ENCODE data around the gene PIAS4.

PIAS4 gene

DNA sequence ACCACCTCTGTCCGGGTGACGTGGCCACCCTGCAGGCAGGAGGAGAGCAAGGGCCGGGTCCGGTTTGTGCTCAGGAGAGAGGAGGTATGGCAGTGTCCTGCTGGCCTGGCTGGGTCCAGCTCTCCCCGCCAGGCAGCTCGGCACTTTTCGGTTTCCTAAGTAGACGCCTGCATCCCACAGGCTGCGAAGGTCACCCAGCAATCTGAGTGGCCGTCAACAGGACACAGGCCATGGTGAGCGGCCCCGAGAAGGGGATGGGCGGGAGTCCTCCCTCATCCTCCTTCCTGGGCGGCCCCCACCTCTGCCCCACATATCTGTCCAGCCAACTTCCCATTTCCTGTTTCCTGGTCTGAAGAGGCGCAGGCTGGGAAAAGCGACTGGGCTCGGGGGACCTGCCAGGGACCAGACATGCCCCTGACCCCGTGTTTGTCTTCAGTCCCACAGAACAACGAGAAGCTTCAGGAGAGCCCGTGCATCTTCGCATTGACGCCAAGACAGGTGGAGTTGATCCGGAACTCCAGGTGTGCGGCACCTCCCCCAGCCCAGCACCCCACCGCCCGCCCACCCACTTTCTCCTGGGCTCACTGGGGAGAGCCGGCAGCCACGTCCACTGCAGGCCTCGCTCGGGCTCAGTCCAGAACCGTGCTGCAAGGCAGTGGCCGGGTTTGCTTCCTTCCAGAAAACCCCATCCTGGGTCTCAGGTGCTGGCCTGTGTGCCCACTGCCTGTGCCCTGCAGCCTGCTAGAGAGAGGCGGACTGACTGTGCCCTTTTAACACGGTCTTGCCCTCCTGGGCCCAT, 16.3 kb downstream of the PIAS4 start:
- no peak for DNase-seq (ENCODE audit: low spot score)

DNA sequence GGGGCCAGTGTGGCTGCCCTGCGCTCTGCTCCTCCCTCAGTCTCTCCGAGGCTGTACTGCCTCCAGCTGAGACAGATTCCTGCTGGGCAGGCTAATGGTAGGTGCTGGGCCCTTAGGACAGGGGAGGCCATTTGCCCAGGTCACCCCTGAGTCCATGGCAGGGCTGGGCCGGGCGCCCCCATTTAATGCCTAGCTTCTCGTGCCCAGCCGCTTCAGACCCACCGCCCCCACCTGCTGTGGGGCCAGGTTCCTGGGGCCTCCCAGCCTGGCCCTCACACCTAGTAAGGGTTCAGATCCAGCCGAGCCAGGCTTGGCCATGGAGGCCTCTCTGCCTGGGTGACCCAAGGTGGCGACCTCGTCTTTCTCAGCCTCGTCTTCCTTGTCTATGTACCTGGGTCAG, 17.8 kb downstream of the PIAS4 start:
- DNase-seq (ENCODE audit: low spot score): no peak

GRCh38 chr19:4027146-4027545, 19.6 kb downstream of the PIAS4 start:
- no peak for DNase-seq (ENCODE audit: low spot score)

- DNase-seq (ENCODE audit: low spot score): no peak
Observed at GRCh38 chr19:4028334-4029246, 21.1 kb downstream of the PIAS4 start.

- no peak for DNase-seq (ENCODE audit: low spot score)
Observed at GRCh38 chr19:4029247-4029614, 21.7 kb downstream of the PIAS4 start.

DNA sequence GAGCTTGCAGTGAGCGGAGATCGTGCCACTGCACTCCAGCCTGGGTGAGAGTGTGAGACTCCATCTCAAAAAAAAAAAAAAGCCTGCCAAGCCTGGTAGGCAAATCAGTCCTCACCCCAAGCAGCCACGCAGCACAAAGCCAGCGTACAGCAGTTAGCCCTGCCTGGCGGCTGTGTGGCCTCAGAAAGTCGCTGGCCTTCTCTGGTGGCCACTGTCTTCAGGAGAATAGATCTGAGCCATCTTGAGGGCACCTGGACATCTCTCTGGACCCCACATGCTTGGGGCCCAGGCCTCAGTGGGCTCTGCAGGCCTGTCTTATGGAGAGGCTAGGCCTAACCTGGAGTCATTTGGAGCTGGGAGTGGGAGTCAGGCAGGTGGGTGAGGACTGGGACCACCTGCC, 23.0 kb downstream of the PIAS4 start:
- no peak for DNase-seq (ENCODE audit: low spot score)

GRCh38 chr19:4030981-4031380, 23.4 kb downstream of the PIAS4 start:
- DNase-seq (ENCODE audit: low spot score): no peak

DNA sequence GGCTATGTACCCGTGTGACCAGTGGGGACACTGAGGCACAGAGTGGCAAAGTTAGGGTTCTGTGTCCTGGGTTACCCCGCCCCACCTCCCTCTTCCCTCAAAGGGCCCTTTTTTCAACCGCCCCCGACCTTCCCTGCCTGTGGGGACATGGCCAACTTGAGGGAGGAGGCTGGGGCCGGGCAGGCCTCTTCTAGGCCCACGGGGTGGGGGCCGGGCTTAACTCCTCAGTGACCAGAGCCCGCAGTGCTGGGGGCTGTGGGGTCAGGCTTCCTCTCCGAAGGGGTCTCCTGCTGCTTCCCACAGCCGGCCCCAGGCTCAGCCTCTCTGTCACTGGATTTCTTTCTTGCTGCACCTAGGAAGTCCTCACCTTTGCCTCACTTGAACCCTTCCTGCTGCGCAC, 23.9 kb downstream of the PIAS4 start:
- no peak for DNase-seq (ENCODE audit: low spot score)

DNA sequence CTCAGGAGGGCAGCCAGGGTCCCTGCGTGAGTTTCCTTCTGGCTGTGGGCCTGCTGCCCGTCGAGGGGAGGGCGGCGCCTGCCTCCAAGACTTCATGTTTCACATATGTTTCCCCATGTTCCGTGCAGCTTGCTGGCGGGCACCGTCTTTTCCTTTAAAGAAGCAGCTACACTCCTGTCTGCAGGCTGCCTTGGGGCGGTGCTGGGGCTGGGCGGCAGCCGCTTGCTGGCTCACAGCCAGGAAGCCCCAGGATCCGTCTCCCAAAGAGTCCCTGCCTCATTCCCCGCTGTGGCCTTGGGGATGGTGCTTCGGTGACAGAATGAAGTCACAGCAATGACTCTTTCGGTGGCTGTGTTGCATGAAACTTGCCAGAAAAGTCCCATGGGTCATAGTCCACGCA, 24.9 kb downstream of the PIAS4 start:
- DNase-seq (ENCODE audit: low spot score): no peak

DNA sequence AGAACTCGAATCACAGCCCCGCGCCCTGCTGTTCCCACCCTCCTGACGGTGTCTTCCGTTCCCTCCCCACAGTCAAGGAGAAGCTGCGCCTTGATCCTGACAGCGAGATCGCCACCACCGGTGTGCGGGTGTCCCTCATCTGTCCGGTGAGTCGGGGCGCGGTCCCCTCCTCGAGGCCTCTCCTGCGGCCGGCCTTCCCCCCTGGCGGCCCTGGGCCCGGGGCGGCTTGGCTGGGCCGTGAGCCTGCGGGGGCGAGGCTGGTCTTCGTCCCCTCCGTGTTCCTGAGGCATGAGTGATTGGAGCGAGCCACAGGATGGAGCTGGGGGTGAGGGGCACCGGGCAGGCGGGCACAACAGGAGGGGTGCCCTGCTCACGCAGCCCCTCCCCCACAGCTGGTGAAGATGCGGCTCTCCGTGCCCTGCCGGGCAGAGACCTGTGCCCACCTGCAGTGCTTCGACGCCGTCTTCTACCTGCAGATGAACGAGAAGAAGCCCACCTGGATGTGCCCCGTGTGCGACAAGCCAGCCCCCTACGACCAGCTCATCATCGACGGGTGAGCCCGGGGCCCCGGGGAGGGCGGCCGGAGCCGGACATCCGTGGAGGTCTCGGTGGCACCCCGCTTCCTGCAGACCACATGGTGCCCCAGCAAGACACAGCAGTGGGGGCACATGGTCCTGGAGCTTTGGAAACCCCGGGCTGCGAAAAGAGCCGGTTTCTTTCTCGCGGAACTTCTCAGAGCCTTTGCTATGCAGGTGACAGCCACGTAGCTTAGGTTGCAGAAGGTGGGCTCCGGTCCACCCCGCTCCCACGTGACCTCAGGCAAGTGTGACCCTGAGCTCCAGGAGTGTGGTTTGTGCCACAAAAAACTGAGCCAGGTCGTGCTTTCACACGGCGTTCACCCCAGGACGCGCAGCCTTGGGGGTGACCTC, 25.8 kb downstream of the PIAS4 start:
- no peak for DNase-seq (ENCODE audit: low spot score)

DNA sequence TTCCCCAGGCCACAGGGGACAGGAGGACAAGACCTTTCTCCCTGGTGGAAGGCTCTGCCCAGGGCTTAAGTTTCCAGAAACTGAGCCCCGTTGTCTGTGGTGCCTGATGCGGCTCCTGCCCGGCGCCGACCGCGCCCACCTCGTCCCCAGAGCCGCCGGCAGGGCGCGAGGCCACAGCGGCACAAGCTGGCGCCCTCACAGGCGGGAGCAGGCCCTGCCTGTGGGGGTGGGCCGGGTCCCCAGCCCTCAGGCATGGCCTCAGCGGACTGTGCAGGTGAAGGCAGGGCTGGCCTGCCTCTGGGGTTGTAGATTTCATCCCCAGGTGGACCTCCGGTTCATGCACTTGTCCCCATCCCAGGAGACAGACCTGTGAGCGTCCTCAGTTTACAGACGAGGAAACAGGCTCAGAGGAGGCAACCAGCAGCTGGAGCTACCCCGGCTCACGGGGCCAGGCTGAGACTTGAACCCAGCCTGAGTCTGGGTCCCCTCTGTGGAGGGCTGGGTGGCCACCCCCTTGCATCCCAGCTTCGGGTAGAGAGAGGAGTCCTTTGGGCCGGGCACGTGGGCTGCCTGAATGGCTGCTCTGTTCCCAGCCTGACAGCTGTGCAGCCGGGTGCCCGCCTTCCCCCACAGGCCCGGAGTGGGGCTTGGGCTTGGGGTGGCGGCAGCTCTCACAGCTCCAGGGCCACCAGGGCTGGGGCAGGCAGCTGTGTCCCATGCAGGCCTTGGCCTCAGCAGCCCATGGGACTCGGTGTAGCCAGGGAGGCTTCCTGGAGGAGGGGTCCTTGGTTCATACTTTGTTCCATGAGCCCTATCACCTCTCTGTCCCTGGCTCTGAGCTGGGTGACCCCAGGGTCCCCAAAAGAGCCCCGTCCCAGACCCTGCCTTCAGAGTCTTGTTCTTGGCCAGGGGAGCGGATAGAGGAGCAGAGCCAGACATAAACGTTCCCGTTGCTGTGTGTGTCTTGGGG, 26.8 kb downstream of the PIAS4 start:
- DNase-seq (ENCODE audit: low spot score): no peak

DNA sequence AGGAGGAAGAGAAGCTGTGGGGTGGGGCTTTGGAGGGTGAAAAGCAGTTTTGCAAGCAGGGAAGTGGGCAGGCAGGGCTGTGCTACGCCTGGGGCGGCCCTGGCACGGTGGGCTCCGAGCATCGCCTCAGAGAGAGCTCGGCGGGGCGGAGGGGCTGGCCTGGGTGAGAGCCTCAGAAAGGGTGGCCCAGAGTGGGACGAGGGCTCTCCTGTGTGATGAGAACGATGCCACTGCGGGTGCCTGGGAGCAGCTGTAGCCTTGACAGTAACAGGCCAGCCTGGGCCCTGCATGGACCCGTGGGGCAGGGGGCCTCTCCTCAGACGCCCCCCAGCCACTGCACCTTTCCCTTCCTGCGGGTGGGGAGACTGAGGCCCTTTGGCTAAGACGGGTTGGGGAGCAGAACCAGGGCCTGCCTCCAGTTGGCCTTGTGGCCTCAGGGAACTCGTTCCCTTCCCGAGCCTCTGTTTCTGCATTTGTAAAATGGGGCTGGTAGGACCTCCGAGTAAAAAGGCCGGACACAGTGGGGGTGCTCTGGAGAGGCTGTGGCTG, 27.6 kb downstream of the PIAS4 start:
- no peak for DNase-seq (ENCODE audit: low spot score)

GRCh38 chr19:4035582-4035981, 28.0 kb downstream of the PIAS4 start:
- no peak for DNase-seq (ENCODE audit: low spot score)

DNA sequence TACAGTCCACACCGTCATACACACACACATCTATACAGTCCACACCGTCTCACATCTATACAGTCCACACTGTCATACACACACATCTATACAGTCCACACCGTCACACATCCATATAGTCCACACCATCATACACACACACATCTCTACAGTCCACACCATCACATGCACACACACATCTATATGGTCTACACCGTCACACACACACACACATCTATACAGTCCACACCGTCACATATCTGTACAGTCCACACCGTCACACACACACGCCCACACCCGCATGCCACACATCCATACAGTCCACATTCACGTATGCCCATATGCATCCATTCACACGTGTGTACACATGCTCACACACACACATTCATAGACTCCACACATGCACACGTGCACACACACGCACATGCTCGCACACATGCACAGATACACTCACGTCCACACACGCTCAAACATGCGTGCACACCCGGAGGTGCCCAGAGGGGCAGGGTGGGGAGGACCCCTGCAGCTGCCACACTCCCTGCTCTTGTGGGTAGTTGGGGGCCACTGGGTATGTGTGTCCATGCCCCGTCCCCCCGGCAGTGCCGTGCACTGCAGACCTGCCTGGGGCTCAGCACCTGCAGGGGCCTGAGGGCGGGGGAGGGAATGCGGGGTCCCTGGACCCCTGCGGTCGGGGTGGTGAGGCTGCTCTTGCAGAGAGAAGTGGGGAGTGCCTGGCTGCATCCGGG, 29.2 kb downstream of the PIAS4 start:
- no peak for DNase-seq (ENCODE audit: low spot score)

DNA sequence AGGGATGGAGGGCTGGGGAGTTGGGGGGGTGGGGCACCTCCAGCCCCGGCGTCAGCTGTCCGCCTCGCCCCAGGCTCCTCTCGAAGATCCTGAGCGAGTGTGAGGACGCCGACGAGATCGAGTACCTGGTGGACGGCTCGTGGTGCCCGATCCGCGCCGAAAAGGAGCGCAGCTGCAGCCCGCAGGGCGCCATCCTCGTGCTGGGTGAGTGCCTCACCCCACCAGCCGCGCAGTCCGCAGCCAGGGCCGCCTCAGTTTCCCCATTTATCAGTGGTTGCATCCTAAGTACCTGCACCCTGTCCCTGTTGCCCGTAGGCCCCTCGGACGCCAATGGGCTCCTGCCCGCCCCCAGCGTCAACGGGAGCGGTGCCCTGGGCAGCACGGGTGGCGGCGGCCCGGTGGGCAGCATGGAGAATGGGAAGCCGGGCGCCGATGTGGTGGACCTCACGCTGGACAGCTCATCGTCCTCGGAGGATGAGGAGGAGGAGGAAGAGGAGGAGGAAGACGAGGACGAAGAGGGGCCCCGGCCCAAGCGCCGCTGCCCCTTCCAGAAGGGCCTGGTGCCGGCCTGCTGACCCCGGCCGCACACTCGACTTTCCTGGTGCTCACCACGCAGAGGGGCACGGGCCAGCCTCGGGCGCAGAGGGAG, 29.9 kb downstream of the PIAS4 start:
- DNase-seq (ENCODE audit: low spot score): no peak

- no peak for DNase-seq (ENCODE audit: low spot score)
Observed at GRCh38 chr19:4038057-4038456, 30.5 kb downstream of the PIAS4 start.

- no peak for DNase-seq (ENCODE audit: low spot score)
Observed at GRCh38 chr19:4038661-4039423, 31.3 kb downstream of the PIAS4 start.

DNA sequence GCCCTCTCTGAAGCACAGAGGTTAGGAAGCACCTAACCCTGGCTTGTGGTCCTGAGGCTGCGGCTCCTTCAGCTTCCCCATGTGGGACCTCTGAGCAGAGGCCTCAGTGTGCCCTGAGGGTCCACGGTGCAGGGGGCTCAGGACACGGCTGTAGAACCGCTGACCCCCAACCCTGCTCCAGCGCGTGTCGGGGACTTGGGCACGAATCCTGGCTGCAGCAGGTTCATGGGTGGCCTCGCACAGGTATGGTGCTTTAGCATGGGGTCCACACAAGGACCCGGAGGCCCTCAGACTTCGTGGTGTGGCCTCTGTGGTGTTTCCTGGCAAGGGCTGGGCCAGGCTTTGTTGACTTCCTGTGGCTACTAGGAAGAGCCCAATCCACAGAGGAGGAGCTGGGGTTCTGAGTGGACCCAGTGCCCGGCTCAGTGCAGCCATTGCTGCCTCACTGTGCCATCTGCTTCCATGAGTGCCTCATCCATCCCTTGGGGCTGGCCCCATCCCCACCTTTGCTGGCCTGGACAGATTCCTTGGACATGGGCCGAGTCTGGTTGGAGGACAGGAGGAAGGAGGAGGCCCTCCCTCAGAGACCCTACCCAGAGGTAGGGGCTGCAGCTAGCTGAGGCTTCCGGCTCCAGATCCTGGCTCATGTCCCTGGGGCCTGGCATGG, 34.7 kb downstream of the PIAS4 start:
- no peak for DNase-seq (ENCODE audit: low spot score)

Data from D341Med (cell line).